Measurements from ENCODE around the gene RPL39L. TPM values are rescaled to one million over a fixed set of nuclear protein-coding genes. Genes with fewer than 3 reads are reported as not detected.

Gene RPL39L
- 20.5 and 22.3 TPM in 2 replicates for total RNA-seq

DNA sequence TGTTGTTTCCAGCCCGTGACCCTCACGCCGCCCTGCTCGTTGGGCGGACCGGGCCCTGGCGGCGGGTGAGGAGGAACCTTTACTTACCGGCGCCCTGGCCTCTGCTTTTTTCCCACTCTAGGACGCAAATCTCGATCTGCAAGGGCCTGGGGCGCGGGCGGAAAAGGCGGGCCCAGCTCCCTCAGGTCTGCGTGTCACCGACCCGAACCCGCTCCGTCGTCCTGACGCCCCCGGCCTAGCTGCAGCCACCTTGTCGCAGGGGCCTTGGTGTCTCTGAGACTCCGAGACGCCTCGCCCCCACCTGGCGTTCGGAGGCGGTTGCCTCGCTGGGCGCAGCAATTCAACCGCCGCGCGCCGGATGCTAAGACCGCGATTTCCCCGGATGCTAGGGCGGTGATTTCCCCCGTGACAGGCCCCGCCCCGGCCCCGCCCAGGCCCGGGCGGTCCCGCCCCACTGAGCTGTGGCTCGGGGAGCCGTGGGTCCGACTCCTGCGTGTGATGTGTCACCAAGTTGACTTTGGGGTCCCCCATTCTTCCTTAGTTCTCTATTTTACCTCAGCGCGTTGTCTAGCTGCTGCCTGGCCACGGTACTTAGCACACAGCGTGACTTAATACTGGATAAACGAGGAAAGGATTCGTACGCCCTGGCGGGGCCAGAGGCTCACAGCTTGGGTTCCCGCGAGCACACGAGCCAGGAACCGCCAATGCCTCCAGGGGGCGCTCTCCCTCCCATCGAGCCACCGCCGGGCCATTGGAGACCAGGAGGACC, at the start of gene RPL39L:
RPL39L (minus strand) TSS at position 371 of the 769 bp plus-strand sequence. CDS start 18,196 bp downstream, outside the sequence.

Other genes starting within 250 kb of the RPL39L start
- 5.5 and 10.8 TPM in 2 replicates for gene ST6GAL1, start 209.0 kb downstream of the RPL39L start, total RNA-seq
- gene RTP1, start 58.0 kb upstream of the RPL39L start, total RNA-seq: not detected in 2 replicates
- 6.5 and 15.1 TPM in 2 replicates for gene MASP1, start 152.2 kb upstream of the RPL39L start, total RNA-seq
- 2.5 and 4.4 TPM in 2 replicates for gene RTP4, start 228.9 kb upstream of the RPL39L start, total RNA-seq

Data from articular chondrocyte of knee joint (primary cell).